NB4 (cell line): ENCODE measurements around the gene RXRA.

Experiments used
- DNase-seq: peaks from one replicate; pipeline ENCODE4 v3.0.0; 2010; ENCODE audit warnings: low read depth
- H3K4me3 ChIP-seq: one replicate; pipeline ENCODE4 v1.5.1; 2011; ENCODE audit warnings: mild to moderate bottlenecking, low read depth, low read length, moderate library complexity
- MYC ChIP-seq: IDR thresholded peaks from 2 replicates; pipeline ENCODE4 v1.6.1; 2011; ENCODE audit warnings: low read depth, low read length
- POLR2A ChIP-seq: IDR thresholded peaks from 2 replicates; pipeline ENCODE4 v1.6.1; 2011; ENCODE audit warnings: mild to moderate bottlenecking; ENCODE audit not compliant: insufficient read length; ENCODE audit errors: extremely low read depth
- TF ChIP-seq, protein P1 (sequence below): IDR thresholded peaks from 2 replicates; pipeline ENCODE4 v1.6.1; 2011; ENCODE audit warnings: low read depth, low read length
- TF ChIP-seq, protein P2 (sequence below): IDR thresholded peaks from one replicate; pipeline ENCODE4 v1.5.1; 2012; ENCODE audit warnings: low read depth, low read length

Gene RXRA

DNA sequence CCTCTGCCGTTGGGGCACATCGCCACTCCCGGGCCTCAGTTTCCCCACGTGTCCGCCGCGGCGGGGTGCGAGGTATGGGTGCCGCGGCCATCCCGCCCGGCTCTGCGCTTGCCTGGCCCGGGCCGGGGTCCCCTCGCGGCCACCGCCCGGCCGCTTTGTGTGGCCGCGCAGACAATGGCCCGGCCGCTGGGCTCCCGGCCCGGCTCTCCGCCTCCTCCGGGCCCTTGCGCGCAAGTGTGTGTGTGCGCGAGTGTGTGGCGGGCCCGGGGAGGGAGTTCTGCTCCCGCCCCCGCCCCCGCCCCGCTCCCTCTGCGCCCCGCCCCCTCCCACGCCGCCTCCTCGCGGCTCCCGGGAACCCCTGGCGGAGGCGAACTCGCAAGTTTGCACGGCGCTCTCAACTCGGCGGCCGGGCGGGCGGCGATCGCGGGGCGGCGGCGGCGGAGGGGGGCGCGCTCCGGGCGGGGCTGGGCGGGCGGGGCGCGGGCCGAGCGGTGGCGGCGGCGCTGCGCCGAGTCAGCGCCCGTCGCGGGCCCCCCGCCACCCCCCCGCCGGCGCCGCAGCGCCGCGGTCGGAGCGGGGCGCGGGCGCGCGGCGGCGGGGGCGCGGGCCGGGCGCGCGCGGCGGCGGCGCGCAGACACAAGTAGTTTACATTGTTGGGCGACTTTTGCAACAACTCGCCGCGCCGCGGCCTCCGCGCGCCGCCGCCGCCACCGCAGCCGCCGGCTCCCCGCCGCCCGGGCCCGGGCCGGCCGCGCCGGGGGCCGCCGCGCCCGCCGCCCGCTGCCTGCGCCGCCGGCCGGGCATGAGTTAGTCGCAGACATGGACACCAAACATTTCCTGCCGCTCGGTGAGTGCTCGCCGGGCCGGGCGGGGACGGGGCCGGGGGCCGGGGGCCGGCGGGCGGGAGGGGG lies at the start of gene RXRA:
Gene RXRA (plus strand): TSS at position 643 of the 911 bp plus-strand sequence. CDS start 177 bp downstream, at position 820.
- H3K4me3 ChIP-seq, result peak within 1 kb of the TSS; percentile 72
- TF ChIP-seq POLR2A (peak; percentile 65), MYC (peak; percentile 7; the same call in 1 of the 2 replicates)
- TF ChIP-seq, protein P1, sequence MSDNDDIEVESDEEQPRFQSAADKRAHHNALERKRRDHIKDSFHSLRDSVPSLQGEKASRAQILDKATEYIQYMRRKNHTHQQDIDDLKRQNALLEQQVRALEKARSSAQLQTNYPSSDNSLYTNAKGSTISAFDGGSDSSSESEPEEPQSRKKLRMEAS, result no peak
- TF ChIP-seq, protein P2, sequence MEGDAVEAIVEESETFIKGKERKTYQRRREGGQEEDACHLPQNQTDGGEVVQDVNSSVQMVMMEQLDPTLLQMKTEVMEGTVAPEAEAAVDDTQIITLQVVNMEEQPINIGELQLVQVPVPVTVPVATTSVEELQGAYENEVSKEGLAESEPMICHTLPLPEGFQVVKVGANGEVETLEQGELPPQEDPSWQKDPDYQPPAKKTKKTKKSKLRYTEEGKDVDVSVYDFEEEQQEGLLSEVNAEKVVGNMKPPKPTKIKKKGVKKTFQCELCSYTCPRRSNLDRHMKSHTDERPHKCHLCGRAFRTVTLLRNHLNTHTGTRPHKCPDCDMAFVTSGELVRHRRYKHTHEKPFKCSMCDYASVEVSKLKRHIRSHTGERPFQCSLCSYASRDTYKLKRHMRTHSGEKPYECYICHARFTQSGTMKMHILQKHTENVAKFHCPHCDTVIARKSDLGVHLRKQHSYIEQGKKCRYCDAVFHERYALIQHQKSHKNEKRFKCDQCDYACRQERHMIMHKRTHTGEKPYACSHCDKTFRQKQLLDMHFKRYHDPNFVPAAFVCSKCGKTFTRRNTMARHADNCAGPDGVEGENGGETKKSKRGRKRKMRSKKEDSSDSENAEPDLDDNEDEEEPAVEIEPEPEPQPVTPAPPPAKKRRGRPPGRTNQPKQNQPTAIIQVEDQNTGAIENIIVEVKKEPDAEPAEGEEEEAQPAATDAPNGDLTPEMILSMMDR, result no peak
- DNase-seq, result peak; percentile 86

DNA sequence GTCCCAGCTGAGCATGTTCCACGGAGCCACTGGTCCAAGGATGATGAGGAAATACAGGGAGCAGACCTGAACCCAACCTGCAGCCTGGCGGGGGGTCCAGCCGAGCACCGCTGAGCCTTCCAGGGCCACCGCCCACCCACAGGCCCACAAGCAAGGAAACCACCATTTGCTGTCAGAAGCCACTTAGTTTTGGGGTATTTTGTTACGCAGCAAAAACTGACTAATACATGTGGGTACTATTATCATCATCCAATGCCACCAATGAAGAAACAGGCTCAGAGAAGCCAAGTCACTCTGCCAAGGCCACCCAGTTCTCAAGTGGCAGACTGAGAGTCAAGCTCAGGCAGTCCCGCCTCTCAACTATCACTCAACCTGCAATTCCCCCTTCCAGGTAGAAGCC lies 48.0 kb upstream of the RXRA start:
- H3K4me3 ChIP-seq, result no peak overlapping the region
- TF ChIP-seq POLR2A (no peak), MYC (no peak)
- TF ChIP-seq, protein P2, result no peak
- TF ChIP-seq, protein P1, result no peak
- DNase-seq, result no peak

DNA sequence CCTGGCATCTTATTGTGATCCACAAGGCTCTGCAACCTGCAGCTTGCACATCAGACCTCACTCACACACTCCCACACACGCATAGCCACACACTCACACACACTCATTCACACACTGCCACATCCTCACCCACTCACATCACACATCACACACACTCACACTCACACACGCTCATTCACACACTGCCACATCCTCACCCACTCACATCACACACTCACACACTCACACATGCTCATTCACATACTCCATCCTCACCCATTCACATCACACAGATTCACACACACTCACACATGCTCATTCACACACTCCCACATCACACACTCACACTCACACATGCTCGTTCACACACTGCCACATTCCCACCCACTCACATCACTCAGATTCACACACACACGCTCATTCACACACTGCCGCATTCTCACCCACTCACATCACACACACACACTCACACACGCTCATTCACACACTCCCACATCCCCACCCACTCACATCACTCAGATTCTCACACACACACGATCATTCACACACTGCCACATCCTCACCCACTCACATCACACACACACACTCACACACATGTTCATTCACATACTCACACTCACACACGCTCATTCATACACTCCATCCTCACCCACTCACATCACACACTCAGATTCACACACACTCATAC lies 47.1 kb upstream of the RXRA start:
- TF ChIP-seq, protein P2, result no peak
- TF ChIP-seq POLR2A, result no peak
- TF ChIP-seq, protein P1, result no peak
- TF ChIP-seq MYC, result no peak
- H3K4me3 ChIP-seq, result no peak overlapping the region
- DNase-seq, result no peak

DNA sequence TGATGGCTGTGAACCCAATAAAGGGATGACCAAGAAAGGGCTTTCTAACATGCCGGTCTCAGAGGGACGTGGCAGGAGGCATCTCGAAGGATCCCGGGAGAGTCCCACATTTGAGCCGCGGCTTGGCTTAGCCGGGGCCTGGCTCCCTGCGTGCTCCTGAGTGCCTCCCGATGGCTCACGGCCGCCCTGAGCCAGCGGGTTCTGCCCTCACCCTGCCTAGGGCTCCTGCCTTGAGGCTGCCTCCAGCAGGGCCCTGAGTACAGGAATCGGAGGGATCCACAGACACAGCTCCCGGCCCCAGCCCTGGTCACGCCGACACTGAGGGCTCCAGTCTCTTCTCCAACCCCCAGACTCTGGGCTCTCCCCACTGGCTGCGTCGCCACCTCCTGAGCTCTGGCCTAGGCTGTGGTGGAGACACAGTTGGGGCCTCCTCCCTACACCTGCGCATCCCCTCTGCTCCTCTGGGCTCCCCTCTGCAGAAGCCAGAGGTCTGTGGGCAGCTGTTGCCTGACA lies 44.1 kb upstream of the RXRA start:
- TF ChIP-seq POLR2A, result no peak
- TF ChIP-seq, protein P1, result no peak
- TF ChIP-seq, protein P2, result no peak
- no peak for TF ChIP-seq MYC
- no peak overlapping the region for H3K4me3 ChIP-seq
- no peak for DNase-seq

DNA sequence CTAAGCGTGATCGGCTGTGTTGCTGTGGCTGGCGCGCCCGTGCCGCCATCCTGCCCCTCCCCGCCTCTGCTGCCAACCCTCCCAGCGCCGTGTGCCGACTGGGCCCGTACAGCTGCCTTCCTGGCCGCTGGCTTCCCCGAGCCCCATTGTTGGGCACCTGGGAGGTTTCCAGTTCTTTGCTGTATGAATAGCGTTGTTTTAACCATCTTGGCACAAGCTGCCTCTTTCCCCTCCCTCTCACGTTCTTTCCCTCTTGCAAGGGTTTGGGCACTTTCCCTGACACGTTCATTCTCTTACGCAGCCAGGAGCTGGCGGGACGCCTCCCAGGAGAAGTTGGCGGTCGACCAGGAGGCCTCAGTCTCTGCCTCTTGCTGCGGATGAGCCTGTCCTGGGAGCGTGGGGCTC lies 43.1 kb upstream of the RXRA start:
- H3K4me3 ChIP-seq, result no peak overlapping the region
- DNase-seq, result no peak

DNA sequence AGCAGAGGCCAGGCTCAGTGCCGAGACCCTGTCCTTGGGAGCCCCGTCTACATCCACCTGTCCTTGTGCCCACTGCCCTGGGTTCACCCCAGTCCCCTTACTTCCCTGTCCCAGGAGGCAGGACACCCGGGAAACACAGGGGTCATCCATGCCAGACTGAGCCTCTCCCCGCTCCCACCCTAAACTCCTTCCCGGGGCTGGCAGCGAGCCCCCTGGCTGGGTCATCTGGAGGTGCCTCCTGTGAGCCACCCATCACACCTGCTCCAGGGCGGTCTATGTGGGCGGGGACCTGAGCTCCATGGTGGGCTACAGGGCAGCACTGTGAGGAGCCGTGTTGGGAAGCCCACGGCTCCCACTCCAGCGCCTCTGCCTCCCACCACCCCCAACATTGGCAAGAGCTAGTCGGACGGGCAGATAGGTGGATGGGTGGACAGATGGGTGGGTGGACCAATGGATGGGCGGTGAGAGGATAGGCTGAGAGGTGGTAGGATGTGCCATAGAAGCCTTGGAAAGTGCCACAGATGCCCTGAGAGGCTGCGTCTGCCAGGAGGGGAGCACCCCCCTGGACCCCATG lies 42.5 kb upstream of the RXRA start:
- TF ChIP-seq, protein P1, result no peak
- no peak for TF ChIP-seq POLR2A
- no peak for TF ChIP-seq MYC
- TF ChIP-seq, protein P2, result no peak
- no peak overlapping the region for H3K4me3 ChIP-seq
- DNase-seq, result no peak

More for the DNA sequence above, 43.1 kb upstream of the RXRA start:
- no peak for TF ChIP-seq POLR2A
